NCI-H2081 (cell line): ENCODE data around the gene CACNA2D2.
A peak's percentile ranks its signal among the peaks of the same experiment; 100 is the strongest.

Experiments used
- DNase-seq, 2 experiments: peaks; one replicate each; lab custom pipeline; 2025; lab: John Stamatoyannopoulos, UW

CACNA2D2 gene

DNA sequence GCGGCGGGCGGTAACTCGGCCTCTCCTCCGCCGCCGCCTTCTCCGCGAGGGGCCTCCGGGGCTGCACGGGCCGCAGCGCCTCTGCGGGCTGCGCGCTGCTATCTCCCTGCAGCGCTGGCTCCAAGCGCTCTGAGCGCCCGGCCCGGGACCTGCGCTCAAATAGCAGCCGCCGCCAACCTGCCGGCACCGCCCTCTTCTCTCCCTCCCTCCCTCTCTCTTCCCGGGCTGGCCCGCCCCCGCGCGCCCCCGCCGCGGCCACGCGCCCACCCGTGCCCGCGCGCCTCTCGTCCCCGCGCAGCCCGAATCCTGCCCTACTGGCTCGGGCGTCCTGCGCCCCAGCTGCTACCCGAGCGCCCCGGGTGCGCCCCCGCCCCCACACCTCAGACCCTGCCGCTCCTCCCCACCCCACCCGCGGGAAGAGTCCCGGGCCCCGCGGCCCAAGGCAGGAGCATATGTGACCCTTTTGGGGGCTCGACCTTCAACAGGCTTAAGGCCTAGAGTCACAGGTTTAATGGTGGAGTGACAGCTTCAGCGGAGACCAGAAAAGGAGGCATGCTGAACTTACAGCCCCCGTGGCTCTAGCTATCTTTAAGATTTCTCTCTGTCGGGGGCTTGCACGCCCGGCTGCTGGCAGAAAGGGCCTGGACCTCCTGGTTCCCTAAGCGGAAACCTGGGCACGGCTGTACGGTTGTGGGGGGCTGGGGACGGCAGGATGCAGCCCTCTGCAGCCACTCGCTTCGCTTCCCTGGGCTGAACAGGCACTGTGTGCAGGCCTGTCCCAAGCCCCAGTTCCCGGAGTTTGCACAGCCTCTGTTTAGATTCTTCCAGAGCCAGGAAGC, at the start of gene CACNA2D2:
CACNA2D2 (minus strand) TSS at position 131 of the 839 bp plus-strand sequence. CDS start 211 bp downstream, outside the sequence.
- no peak for DNase-seq

DNA sequence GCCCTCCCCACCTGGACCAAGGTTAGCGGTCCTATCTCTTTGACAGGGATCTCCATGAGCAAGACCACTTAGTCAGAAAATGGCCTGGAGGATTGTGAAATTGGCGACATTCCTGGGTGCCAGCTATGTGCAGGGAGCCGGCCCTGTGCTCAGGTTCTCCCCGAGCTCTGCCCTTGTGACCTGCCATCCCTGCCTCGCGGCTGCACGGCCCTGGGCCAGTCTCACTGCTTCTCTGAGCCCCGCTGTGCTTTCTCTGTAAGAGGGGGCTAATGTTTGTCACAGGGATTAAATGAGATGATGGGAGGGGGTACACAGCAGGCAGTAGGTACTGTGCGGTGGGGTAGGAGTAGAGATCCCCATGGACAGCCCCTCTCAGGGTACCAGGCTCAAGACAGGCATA, 49.2 kb upstream of the CACNA2D2 start:
- DNase-seq, result no peak

DNA sequence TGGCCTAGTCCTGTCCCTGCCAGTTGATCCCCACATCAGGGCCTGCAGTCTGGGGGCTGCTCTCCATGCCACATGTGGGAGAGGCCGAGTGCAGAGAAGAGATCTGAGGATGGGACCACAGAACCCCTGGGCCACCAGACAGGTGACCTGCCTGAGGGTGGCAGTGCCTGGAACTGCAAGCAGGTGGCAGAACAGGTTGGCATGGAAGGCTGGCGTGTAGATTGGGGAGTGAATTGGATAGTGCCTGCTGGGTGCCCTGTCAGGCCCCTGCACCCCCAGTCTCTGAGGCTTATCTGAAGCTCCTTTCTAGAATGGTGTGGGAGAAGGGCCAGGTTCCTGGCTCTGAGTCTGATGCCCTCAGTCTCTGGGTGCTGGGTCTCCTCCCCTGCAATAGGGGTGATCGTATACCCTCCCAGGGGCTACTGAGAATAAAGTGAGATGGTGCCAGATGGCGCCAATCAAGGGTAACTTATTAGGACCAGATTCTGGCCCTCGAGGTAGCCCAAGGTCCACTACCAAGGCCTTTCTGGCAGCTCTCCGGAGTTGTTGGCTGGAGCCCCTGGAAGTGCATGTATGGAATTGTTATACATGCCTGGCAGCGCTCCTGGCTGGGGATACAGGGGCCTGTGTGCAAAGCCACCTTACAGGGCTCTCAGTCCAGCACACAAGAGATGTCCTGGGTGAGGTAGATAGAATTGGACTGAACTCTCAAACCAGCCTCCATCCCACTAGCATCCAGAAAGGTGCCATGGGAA, 48.4 kb upstream of the CACNA2D2 start:
- no peak for DNase-seq

DNA sequence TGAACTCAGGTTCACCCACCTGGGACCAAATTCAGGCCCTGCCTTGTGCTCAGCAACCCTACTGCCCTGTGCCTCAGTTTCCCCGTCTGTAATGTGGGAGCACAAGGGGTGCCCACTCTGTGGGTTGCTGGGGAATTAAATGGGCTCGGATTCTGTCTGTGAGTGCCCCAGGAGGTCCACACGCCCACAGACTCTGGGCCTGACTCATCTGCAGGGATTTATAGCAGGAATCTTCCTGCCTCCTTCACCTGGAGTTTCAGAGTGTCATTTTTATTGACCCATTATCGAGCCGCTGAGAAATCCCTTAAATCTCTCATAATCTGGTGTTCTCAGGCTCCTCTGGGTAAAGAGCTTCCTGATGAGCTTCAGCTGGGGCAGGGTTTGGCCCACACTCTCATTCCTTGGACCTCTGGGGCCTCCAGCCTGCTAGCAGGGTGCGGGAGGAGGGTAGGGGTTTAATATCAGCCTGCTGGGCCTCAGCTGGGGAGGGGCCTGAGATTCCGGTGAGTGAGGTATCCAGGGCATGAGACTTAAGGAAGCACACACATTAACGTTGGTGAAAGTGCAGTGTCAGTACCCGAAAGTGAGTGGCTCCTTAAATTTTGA, 47.7 kb upstream of the CACNA2D2 start:
- no peak for DNase-seq

DNA sequence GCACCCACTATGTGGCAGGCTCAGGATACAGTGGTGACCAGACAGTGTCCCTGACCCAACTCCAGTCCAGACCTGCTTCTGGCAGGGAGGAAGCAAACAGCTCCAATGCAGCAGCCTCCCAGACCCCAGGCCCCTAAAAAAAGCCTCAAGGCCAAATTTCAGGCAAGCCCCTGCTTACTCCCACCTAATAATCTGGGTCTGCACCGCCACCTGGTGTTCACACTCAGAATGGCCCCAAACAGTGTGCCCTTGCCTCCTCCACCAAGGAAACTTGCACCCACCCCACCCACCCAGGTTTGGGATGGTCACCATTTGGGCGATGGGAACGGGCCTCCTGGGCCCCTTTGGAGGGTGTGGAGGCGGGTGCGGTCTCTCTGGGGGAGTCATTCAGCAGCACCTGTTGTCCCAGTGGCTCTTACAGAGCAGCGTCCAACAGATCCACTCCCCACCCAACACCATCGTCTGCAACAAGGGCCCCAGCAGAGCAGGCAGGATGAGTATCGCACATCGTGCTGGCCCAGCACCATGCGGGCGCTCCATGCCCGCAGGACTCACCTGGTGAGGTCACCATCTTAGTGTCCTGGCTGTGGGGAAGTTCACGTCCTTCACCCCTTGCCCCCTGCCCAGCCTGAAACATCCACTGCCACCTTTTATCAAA, 46.8 kb upstream of the CACNA2D2 start:
- DNase-seq, result peak; percentile 14 to 36

DNA sequence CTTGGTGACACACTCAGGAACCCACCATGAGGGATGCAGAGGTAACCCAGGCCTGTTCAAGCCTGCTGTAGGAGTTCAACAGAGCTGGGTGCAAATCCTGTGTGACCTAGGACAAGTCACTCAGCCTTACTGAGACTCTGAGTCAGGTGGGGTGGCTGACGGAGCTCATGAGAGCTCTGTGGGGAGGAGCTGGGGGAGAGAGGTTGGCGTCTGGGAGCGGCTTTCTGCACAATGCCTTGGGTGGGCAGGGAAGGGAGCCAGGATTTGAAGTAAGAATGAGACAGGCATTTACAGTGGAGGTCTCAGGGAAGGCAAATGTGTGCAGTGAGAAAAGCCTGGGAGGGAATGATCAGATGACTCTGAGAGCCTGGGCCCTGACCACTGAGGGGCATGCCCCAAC, 45.8 kb upstream of the CACNA2D2 start:
- DNase-seq, result no peak

DNA sequence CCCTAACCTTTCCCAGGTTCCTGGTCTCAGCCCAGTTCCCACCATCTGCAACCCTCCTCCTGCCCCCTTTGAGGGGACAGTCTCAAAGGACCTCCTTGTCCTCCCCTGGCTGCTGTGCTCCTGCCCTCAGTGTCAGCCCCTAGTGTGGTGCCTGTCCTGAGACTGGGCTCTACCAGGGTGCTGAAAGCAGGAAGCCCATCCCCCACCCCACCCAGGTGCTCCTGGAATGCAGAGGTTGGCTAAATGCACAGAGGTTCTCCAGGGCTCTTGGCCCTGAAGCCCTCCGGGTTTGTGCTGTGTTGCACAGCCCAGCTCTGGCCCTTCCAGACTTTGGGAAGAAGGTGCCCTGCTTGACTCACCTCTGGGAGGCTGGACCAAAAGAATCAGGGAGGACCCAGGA, 42.3 kb upstream of the CACNA2D2 start:
- no peak for DNase-seq

DNA sequence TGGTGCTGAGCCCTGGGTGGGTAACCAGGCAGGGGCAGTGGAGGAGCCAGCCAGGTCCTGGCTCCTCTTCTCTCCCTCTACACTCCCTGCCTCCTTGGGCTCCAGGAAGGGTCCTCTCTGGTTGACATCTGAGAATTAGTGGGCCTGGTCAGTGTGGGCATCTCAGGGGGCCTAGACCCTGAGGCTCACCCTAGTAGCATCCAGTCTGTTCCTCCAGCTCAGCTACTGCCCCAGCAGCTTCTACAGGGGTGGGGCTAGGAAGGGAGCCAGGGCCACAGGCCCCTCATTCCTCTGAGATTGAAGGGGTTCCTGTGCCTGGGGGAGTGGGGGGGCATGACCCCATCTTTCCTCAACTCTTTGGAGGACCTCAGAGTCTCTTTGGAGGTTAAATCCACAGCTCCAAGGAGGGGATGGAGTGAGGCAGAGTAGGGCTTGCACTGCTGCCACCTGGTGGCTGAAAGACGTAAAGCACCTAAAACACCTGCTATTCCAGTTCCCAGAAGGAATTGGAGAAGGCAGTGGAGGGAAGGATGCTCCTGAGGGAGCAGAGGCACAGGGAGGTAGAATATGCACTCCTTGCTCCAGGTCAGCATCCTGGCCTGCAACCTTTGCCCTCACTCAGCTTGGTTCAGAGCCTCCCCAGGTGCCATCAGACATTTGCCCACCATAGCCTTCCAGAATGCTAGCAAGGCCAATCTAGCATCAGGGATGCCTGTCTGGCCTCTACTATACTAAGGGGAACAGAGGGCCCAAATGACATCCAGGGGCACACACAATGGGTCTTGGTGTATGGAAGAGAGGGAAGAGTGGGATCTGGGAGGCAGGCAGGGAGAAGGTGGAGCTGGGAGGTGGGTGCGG, 39.0 kb upstream of the CACNA2D2 start:
- DNase-seq, result peak; percentile 38 to 48

DNA sequence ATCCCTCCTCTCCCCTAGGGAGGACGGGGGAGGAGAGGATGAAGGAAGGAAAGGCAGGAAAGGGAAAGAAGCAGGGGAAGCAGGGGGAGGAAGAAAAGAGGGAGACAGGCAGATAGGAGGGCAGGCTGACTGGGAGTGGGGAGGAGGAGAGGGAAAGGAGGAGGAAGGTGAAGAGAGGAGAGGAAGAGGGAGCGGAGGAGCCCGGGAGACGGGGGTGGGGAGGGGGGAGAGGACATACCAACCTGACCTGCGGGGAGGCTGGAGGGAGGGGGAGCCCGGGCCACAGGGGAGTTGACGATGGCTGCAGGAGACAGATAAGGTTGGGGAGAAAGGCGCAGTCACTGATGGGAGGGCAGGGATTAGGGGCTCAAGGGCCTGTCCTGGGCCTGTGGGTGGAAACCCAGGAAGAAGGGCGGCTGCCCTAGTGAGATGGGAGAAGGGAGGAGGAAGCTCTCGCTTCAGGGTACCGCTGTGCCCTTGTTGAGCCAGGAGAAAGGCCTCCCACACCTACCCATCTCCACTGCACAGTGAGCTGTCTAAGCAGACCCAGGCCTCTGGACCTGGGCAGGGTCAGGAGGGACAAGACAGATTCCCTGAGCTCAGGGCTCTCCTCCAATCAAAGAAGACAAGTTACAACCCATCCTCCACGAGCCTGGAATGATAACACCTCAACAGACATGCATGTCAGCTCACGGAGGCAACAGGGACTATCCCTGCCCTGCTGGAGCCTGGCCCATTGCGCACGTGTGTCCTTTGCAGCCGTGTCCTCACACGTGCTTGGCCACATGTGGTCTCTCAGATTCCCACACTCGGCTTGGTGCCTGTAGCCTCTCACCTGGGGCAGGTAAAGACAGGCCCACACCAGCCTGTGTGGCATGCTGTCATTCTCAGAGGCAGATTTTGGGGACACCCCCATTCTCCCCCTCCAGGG, 36.2 kb upstream of the CACNA2D2 start:
- no peak for DNase-seq

DNA sequence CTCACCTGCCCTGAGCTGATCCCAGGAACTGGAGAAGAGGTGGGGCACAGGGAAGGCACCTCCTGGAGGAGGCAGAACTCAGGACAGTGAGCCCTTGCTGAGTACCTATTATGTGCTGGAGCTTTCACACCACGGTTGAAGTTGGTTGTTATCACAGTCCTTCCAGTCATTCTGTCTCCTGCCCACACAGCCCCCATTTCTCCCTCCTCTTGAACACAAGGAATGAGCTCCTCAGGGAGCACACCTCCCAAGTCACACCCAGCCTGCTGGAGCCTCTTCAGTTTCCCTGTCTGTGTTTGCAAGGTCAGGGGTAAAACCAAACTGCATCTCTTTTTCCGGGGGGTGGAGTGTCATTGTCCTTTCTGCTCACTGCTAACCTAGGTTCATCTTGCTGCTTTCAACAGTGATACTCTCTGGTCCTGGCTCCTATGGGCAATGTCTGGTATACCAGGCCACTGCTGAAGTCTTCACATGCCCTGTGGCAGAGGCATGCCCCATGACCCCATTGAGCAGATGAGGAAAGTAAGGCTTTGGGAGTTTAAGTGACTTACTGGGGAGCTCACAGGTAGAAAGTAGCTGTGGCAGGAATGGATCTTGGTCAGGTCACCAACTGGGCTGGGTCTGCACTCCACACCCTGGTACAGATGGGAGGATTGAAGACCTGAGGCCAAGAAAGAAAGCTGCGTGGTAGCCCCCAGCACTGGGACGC, 34.1 kb upstream of the CACNA2D2 start:
- DNase-seq, result no peak

DNA sequence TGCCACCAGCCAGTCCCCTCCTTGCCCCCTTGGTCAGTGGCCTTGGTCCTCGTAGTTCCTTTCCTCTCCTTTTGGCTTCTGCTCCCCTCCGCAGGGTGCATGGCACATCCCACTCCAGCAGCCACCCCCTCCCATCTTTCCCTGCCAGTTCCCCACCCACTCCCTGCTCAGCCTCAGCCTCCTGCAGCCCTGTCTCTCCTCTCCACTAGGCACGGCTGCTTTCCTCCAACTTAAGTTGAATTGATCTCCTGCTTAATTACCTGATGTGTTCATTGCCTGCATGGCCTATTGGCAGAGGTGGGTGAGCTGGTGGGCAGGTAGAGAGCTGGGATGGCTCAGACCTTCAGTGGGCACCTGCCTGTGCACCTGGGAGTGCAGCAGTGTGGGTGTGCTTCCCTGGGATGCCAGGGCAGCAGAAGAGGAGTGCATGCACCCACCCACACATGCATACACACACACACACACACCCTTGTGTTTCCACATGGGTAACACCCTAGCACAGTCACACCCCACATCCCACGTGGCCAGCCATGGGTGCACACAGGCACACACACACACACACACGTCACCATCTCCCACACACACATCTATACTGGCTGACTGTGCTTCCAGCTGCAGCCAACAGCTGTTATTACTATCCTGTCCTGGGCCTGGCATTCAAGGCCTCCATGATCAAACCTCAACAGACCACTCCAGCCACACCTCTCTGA, 33.2 kb upstream of the CACNA2D2 start:
- no peak for DNase-seq

DNA sequence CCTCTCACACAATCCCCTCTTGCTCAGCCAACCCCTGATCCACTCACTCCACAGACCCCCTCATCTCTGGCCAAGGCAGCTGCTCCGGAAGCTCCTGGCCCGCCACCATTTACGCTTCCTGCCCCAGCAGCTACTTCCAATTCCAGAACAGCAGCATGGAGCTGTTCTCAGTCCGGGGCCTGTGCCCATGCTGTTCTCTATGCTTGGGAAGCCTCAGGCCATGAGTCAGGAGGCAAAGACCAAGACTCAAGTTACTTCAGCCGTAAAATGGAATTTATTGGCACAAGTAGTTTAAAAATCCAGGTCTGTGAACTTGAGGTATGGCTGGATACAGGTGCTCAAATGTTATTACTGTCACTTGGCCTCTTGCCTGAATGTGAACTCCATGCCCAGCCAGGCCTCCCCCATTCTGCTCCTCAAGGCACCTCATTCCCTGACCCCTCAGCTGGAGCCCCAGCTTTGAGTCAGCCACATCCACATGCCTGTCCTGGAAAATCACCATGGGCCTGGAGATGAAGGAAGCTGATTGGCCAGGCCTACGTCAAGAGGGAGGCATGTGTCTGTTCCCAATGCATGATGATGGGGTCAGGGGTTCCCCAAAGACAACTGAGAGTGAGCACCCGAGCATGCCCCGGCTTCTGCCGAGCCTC, 31.4 kb upstream of the CACNA2D2 start:
- no peak for DNase-seq

DNA sequence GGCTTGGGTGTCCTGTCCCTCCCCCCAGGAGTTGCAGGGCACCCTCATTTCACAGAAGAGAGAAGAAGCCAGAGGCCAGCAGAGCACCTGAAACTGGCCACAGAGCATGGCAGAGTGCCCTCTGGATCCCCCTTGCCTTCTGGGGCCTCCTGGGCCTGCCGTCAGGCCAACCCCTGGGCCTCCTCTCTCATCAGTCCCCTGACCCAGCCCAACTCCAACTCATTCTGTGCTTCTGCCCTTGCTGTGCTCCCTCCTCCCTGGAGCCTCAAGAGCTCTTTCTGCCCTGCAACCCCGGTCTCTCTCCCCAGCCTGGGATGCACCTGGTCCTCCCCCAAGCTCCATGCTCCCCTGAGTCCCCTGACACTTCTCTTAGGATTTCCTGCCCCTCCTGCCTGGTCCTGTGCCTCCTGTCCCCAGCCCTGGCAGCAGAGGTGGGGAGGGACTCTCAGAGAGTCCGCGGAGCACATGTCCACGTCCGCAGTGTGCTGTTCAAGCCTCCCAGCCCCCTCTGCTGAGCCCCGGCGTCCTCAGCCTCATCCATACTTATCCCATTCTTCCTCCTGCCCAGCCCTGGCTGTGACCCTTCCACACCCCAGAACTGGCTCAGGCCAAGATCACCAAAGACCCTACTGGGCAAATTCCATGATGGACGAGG, 30.5 kb upstream of the CACNA2D2 start:
- no peak for DNase-seq

DNA sequence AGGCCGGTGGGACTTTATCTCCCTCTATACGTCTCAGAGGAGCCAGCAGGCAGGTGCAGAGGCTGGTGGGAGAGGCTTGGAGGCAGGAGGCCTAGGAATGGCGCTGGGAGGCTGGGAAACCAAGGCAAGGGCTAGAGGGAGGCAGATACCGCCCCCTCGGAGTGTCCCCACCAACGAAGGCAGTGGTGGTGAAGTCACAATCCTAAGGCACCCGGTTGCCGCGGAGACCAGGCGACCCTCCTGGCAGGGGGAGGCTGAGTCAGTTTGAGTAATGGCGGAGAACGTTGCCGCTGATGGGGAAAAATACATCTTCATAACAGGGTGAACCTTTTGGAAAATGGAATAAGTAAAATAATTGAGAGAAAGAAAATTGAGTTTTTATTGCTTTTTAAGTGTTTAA, 29.9 kb upstream of the CACNA2D2 start:
- DNase-seq, result no peak

DNA sequence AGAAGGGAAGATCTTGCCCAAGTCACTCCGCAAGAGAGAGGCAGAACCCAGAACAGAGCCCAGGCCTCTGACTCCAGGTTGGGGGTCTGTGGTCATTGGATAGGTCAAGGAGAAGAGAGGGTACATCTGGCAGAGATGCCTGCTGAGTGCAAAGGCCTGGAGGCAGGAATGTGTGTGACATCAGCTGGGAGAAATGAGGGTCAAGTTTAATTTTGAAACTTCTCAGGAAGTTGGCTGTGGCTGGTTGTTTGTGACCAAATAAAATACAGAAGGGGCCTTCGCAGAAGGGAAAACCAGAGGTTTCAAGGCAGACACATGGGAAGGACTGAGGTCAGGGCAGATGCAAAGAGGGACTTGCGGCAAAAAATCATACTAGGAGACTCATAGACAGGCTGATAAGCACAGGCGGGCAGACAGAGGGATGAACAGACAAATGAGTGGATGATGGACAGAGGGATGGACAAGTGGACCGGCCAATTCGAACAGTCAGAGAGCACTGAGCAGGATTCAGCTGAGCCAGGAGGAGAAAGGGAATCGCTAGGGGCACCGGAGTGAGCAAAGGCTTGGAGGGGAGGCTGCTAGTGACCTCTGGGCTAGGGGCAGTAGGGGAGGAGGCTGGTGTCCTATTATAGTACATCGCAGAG, 28.8 kb upstream of the CACNA2D2 start:
- no peak for DNase-seq

DNA sequence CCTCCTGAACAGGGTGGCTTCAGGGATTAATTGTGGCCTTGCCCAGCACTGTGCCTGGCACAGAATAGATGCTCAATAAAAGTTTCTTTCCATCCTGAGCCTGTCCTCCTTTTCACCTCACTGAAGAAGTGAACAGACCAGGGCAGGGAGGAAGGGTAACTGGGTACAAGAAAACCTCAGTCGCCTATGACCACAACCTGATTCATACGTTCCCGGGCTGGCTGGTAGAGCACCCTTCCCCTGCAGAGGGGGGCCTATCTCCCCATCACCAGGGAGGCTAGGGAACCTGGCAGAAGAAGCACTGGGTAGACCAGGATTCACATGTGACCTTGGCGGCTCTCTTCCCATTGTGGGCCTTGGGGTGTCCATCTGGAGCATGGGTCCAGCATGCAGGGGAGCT, 27.8 kb upstream of the CACNA2D2 start:
- DNase-seq, result no peak
